GF-D8 (cell line): Measurements from ENCODE around the gene AGBL5.

Experiments used
- DNase-seq: peaks from one replicate; lab custom pipeline; 2025; lab: John Stamatoyannopoulos, UW

AGBL5 gene

DNA sequence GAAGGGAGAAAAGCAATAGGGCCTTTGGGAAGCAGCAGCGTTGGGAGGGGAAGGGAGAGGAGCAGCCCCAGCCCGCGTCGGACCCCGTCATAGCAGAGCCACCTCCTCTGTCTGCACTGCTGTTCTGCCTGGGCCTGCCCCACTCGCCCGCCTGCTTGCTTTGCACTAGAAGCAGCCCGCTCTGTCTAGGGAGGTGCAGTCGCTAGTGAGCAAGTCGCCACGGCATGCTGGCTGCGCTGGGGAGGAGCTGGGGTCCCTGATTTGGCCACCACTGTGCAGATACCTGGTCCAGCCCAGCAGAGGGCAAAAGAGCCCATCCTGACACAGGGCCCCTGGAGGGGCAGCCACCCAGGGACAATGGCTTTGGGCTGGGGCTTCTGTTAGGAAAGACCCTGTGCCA is 26.7 kb upstream of the AGBL5 start:
- no peak for DNase-seq

- no peak for DNase-seq
Observed at GRCh38 chr2:27025281-27025800, 26.1 kb upstream of the AGBL5 start.

DNA sequence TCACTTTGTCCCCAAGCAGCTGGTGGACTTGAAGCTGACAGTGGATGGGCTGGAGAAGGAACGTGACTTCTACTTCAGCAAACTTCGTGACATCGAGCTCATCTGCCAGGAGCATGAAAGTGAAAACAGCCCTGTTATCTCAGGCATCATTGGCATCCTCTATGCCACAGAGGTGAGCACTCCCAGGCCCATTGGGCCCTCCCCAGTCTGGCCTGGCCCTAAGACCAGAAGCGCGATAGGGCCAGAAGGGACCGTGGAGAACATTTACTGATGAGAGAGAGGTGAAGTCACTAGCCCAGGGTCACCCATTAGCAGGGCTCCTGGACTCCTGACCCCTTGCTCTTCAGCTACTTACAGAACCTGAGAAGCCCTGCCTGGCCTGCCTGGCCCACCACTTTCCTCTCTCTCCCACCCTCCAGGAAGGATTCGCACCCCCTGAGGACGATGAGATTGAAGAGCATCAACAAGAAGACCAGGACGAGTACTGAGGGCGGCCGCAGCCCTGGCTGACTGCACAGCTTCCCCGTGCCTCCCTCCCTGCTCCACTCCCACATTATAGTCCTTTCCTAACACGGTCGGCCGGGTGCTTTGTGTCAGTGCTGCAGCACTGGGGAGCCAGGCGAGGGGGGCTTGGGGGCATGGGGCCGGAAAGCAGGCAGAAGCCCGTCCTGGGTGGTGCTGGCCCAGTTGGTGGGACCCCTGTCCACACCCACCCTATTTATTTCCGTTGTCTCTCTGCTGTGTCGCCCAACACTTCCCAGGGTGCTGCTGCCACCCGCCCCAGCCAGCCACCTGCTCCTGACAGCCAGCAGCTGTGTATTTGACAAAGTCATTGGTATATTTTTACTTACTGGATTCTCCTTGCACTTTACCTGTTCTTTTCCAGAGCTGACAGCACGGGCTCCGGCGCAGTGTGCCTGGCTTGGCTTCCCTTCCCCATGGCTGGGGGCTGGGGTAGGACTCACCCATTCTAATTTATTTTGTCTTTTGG is 25.3 kb upstream of the AGBL5 start:
- no peak for DNase-seq

DNA sequence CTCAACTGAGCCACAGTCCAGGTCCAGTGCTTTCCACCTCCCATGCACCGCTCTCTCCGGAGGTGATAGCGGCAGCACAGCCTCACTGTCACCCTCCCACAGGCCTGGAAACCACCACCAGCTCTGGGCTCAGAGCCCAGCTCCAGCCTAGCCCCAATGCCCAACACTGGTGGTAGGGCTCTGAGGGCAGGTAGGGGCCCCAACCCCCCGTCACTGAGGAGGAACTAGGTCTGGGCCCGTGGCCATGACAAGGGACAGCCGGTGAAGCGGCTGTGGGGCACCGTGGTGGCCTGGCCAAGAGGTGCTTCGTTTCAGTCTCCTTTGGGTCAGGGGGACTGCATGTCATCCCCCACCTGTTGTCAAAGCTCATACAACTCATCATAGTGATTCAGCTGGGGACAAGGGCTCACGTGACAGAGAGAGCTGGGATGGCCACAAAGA is 24.2 kb upstream of the AGBL5 start:
- no peak for DNase-seq

DNA sequence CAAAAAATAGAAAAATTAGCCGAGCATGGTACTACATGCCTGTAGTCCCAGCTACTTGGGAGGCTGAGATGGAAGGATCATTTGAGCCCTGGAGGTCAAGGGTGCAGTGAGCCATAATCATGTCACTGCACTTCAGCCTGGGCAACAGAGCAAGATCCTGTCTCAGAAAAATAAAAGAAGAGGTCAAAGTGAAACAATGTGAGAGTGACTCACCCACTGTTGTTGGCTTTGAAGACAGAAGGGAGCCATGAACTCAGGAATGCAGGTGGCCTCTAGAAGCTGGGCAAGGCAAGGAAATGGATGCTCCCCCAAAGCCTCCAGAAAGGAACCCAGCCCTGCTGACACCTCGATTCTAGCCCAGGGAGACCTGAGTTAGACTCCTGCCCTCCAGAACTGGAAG is 22.4 kb upstream of the AGBL5 start:
- DNase-seq, result no peak

- peak; percentile 53 for DNase-seq
Observed at GRCh38 chr2:27032495-27033252, 18.8 kb upstream of the AGBL5 start, which contains the start of gene TMEM214. TMEM214 (plus strand) TSS chr2:27032965; CDS start chr2:27033016, 51 bp downstream.

DNA sequence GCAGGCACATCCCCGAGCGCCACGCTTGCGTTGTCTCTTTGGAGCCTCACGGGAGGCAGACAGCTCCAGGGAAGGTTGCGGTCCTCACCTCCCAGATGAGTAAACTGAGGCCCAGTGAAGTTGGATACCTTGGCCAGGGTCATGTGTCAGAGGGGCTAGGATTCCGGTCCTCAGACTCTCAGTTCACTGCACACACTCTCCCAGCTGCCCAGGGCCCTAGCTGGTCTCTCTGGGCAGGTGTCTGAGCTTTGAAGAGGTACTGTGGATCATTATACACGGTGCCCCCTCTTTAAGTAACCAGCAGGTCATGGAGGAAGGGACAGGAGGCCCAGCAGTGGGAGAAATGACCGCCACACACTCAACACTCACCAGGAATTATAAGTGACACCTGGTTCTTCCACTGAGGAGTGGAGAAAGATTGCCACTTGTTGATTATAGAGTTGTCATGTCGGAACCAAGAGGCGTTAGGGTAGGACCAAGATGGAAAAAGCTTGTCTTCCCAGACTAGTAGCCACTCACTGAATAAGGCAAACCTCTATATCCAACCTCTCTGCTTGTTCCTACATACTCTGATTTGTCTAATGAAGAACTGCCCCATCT is 18.1 kb upstream of the AGBL5 start:
- DNase-seq, result no peak

DNA sequence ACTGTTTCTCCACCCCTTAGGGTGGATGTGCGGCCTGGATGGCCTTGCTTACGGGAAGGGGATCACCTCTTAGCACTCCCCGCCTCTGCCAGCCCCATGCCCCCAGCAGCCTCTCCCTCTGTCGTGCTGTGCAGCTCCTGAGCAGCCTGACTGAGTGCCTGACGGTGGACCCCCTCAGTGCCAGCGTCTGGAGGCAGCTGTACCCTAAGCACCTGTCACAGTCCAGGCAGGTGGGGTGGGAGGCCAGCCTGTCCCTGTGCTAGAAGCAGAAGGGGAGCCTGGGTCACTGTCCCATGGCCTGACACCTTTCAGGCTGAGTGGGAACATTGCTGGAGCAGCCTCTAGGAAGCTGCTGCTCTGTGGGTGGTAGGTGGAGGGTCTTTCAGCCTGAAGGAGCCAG is 13.5 kb upstream of the AGBL5 start:
- no peak for DNase-seq

DNA sequence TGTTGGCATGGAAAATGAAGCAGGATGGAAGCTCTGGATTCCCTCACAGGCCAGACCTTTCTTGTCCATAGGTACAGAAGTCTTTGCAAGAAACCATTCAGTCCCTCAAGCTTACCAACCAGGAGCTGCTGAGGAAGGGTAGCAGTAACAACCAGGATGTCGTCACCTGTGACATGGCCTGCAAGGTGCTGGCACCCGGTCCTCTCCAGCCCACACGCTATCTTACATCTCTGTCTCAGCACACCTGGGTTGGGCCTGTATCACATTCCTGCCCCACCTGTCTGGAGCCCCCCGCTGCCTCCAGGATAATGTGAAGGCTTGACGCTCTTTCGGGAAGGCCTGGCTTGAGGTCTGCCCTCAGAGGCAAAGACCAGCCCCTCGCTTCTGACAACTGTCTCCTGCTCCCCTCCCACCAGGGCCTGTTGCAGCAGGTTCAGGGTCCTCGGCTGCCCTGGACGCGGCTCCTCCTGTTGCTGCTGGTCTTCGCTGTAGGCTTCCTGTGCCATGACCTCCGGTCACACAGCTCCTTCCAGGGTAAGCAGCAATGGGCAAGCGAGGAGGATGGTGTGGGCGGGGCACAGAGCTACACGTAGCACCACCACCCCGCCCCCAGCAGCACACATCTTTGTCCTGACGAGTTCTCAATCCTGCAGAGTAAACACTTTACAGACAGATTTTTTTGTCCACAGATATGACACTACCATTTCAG is 12.7 kb upstream of the AGBL5 start:
- no peak for DNase-seq

DNA sequence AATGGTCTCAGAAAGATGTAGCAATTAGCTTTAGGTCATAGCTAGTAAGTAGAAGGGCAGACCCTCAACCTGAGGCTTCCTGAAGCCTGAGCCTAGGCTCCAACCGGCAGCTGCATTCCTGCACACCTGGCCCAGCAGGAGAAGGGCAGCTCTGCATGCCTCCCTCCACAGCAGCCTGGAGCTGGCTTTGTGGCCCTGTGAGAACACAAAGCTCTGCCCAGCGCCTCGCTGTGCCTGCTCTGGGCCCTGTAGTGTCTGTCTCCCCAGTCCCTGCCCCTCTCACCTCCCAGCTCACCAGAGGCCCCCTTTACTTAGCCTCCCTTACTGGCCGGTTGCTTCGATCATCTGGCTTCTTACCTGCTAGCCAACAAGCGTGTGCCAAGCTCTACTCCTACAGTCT is 12.0 kb upstream of the AGBL5 start:
- no peak for DNase-seq

GRCh38 chr2:27039871-27040270 is 11.6 kb upstream of the AGBL5 start:
- no peak for DNase-seq

DNA sequence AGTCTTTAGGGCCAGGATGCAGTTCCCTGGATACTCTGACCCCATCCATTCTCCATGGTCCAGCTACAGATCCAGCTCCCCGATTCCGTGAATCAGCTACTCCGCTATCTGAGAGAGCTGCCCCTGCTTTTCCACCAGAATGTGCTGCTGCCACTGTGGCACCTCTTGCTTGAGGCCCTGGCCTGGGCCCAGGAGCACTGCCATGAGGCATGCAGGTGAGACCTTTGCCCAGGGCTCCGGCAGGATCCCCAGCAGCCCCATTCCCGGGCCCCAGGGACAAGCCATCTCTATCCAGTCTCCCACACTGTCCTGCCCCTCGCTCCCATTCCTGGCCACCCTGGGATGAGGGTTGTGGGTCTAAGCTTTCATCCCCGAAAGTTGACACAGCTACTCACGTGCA is 11.2 kb upstream of the AGBL5 start:
- DNase-seq, result no peak

DNA sequence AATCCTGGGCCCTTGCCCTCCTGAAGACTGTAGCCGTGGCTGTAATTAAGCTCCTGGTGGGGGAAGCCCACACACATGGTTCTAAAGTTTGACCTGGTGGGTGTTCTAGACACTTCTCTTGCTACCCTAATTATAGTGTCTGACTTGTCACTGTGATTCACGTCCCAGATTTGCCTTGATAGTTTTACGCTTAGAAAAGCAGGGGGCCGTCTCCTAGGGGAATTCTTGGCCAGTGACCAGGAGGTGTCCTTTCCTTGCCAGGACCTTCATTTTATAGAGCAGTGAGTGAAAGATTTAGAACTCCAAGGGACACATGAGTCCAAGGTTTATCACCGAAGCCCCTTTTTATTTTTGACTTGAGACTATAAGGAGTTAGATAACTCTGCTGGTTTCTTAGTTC is 9.7 kb upstream of the AGBL5 start:
- no peak for DNase-seq

GRCh38 chr2:27042159-27042661 is 9.3 kb upstream of the AGBL5 start:
- no peak for DNase-seq

DNA sequence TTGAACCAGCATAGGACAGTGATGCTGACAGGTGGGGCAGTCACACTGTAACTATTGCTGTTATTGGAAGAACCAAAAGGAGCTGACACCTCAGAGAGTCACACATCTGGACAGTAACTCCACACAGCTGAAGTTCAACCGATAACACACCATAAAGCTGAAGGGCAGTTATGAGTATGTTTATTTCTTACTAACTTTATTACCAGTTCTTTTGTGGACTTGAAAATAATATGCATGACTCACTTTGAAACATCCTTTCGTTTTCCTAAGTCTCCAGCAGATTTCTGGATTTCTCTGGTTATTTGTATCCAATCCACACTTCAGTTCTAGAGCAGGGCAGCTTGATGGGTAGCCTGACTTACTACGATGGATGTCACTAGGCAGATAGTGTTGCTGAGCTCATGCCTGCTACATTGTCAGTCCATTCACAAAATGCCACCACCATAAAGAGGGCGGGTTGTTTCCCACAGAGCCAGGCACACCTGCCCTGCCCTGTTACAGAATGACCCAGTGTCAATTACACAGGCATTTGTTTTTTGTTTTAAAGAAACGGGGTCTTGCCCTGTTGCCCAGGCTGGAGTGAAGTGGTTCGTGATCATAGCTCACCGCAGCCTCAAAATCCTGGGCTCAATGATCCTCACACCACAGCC is 8.4 kb upstream of the AGBL5 start:
- DNase-seq, result no peak

DNA sequence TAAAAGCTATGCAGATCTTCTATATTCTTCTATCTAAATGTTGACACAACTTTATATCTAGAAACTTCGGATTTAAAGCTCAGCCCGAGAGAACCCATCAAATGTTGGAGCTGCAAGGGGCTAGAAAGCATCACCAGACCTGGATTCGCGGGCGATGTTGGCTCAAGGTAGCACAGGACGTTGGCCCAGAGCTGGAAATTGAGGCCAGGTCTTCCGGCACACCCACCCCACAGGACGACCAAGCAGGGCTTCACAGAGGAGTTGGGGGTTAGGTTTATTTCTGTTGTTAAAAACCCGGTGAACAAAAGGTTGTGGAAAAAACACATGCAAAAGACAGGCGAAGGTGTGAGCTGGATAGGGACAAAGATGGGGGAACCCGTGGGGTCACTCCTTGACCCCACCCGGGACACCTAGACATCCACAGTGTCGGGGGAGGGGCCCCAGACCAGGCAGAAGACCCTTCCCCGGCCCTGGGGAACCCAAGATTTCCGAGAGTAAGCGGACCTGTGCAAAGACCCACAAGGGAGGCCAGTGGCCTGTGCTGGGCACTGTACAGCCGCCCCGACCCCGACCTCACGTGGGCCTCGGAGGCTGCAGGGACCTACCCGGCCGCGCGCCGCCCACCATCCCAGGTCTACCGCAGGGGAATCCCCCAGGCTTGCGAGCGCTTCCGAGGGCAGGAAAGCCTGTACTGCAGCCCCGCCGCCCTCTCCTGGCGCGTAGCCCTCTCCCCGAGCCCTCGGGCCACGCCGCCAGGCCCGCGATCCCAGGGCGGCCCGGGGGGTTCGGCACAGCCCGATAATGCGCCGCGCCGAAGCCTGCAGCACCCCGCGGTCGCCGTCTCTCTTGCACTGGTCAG is 1.8 kb upstream of the AGBL5 start:
- no peak for DNase-seq

GRCh38 chr2:27050281-27050995 is 1.0 kb upstream of the AGBL5 start:
- DNase-seq, result peak; percentile 86

GRCh38 chr2:27051902-27052645 is 606 bp downstream of the AGBL5 start:
- DNase-seq, result no peak

DNA sequence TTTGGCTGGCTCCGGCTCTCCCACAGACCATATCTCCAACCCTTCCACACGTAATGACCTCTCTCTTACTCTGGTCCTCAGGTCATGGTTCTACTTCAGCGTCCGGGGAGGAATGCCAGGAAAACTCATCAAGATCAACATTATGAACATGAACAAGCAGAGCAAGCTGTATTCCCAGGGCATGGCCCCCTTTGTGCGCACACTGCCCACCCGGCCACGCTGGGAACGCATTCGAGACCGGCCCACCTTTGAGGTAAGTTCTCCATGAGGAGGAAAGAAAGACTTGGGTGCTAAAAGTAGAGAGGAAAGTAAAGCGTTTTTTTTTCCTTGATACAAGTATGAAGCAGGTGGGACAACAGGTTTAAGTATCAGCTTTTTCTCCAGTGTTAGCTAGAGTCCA is 1.9 kb downstream of the AGBL5 start:
- DNase-seq, result no peak
